ENCODE measurements around the gene MARCHF10.

DNA sequence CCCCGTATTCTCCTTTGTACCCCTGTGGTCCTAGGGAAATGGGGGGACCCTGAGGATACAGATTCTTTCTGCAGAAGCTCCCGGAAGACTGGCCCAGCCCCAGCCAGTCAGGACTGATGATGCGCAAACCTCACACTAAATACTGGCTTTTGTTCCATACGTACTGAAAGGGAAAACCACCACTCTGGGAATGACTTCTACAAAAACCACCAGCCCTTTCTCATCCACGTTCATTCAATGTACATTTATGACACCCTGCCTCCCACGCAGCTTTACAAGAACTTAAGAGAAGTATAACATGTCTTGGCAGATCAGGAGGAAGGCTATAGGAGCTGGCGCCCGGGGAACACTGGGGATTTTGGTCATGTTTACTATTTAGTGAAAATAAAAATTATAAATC lies 70.6 kb downstream of the MARCHF10 start:
- TF ChIP-seq POLR2A (IDR thresholded peaks at IDR 0.05; ENCODE audit: low read depth, low read length) (no peak), MXI1 (IDR thresholded peaks at IDR 0.05; ENCODE audit: borderline replicate concordance, low read depth, low read length) (no peak)
- TF ChIP-seq, protein P1, sequence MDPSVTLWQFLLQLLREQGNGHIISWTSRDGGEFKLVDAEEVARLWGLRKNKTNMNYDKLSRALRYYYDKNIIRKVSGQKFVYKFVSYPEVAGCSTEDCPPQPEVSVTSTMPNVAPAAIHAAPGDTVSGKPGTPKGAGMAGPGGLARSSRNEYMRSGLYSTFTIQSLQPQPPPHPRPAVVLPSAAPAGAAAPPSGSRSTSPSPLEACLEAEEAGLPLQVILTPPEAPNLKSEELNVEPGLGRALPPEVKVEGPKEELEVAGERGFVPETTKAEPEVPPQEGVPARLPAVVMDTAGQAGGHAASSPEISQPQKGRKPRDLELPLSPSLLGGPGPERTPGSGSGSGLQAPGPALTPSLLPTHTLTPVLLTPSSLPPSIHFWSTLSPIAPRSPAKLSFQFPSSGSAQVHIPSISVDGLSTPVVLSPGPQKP (IDR thresholded peaks at IDR 0.05; ENCODE audit: borderline replicate concordance, low read depth, low read length) = no peak
- TF ChIP-seq, protein P2, sequence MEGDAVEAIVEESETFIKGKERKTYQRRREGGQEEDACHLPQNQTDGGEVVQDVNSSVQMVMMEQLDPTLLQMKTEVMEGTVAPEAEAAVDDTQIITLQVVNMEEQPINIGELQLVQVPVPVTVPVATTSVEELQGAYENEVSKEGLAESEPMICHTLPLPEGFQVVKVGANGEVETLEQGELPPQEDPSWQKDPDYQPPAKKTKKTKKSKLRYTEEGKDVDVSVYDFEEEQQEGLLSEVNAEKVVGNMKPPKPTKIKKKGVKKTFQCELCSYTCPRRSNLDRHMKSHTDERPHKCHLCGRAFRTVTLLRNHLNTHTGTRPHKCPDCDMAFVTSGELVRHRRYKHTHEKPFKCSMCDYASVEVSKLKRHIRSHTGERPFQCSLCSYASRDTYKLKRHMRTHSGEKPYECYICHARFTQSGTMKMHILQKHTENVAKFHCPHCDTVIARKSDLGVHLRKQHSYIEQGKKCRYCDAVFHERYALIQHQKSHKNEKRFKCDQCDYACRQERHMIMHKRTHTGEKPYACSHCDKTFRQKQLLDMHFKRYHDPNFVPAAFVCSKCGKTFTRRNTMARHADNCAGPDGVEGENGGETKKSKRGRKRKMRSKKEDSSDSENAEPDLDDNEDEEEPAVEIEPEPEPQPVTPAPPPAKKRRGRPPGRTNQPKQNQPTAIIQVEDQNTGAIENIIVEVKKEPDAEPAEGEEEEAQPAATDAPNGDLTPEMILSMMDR (conservative IDR thresholded peaks at IDR 0.05; ENCODE audit: low read depth, low read length) = no peak

Data from IMR-90 (cell line).